BLaER1 treated with 17β-estradiol and CSF1 and Interleukin-3, amounts not matched to agents 10 nM and 100 nM (cell line): ENCODE data around the gene TRH.
A peak's percentile ranks its signal among the peaks of the same experiment; 100 is the strongest.

Experiments used
- H3K27ac ChIP-seq, 11 experiments: shearing (Covaris generic); formaldehyde crosslinking; 2 replicates each; pipeline ENCODE4 v1.8.1; 2022
- H3K27me3 ChIP-seq, 11 experiments: shearing (Covaris generic); formaldehyde crosslinking; 2 replicates each; pipeline ENCODE4 v1.8.1; 2022
- H3K36me3 ChIP-seq, 11 experiments: shearing (Covaris generic); formaldehyde crosslinking; 2 replicates each; pipeline ENCODE4 v1.8.1; 2022
- H3K4me1 ChIP-seq, 10 experiments: shearing (Covaris generic); formaldehyde crosslinking; 2 replicates each; pipeline ENCODE4 v1.8.1; 2022
- H3K4me2 ChIP-seq, 11 experiments: shearing (Covaris generic); formaldehyde crosslinking; 2 replicates each; pipeline ENCODE4 v1.8.1; 2022
- H3K4me3 ChIP-seq, 10 experiments: shearing (Covaris generic); formaldehyde crosslinking; 2 replicates each; pipeline ENCODE4 v1.8.1; 2022
- H3K9ac ChIP-seq, 11 experiments: shearing (Covaris generic); formaldehyde crosslinking; 2 replicates each; pipeline ENCODE4 v1.8.1; 2022
- H3K9me3 ChIP-seq, 11 experiments: shearing (Covaris generic); formaldehyde crosslinking; replicated peaks in 1 of 11; 2 replicates each; pipeline ENCODE4 v1.8.1; 2022
- H4K20me1 ChIP-seq, 11 experiments: shearing (Covaris generic); formaldehyde crosslinking; 2 replicates each; pipeline ENCODE4 v1.8.1; 2022
- Cebpa-rat ChIP-seq, 11 experiments: shearing (Covaris generic); IDR thresholded peaks; 2 replicates each; pipeline ENCODE4 v1.8.1; 2022

The TRH gene, protein sequence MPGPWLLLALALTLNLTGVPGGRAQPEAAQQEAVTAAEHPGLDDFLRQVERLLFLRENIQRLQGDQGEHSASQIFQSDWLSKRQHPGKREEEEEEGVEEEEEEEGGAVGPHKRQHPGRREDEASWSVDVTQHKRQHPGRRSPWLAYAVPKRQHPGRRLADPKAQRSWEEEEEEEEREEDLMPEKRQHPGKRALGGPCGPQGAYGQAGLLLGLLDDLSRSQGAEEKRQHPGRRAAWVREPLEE

GRCh38 chr3:129974564-129974832 lies at the start of gene TRH:
TSS of gene TRH (plus strand) at chr3:129974720. CDS start at chr3:129975817, 1,097 bp downstream.
- peaks cover 42 to 58% (median 53%) of the 10 kb centered on the region in 11 experiments for H3K27me3 ChIP-seq
- peak within 1 kb of the TSS; percentile 48 to 71 (median 60) for H3K4me3 ChIP-seq
- peak within 1 kb of the TSS in 10 of 11 experiments; percentile 14 to 67 (median 61); a peak in 19 of 22 replicates for H3K9ac ChIP-seq
- TF ChIP-seq Cebpa-rat (IDR thresholded peaks at IDR 0.05): no peak
- no peaks in the 10 kb centered on the region for H3K36me3 ChIP-seq
- peaks cover 0 to 14% (median 0%) of the 10 kb centered on the region in 11 experiments; a peak in 8 of 22 replicates for H4K20me1 ChIP-seq
- peak within 1 kb of the TSS; percentile 88 to 98 (median 94) for H3K4me2 ChIP-seq
- H3K9me3 ChIP-seq: no peaks in the 10 kb centered on the region
- H3K4me1 ChIP-seq: peaks cover 14 to 20% (median 17%) of the 10 kb centered on the region in 10 experiments; a peak in 19 of 20 replicates
- no peak within 1 kb of the TSS for H3K27ac ChIP-seq

- H3K27ac ChIP-seq: no peak overlapping the region
- H4K20me1 ChIP-seq: no peaks in the 10 kb centered on the region
- H3K9me3 ChIP-seq: peaks cover 53 to 94% (median 63%) of the 10 kb centered on the region in 11 experiments
- no peaks in the 10 kb centered on the region for H3K36me3 ChIP-seq
- TF ChIP-seq Cebpa-rat (IDR thresholded peaks at IDR 0.05): no peak
- H3K9ac ChIP-seq: no peak overlapping the region
- H3K4me3 ChIP-seq: no peak overlapping the region
- no peaks in the 10 kb centered on the region for H3K4me1 ChIP-seq
- no peak overlapping the region for H3K4me2 ChIP-seq
- H3K27me3 ChIP-seq: no peaks in the 10 kb centered on the region
These were observed 47.4 kb upstream of the TRH start for GRCh38 chr3:129927072-129927471.

- Histone ChIP-seq H3K36me3 (no peaks in the 10 kb centered on the region), H3K4me3 (no peak overlapping the region), H3K27me3 (no peaks in the 10 kb centered on the region), H4K20me1 (no peaks in the 10 kb centered on the region), H3K27ac (no peak overlapping the region), H3K4me2 (no peak overlapping the region), H3K4me1 (no peaks in the 10 kb centered on the region), H3K9me3 (peaks cover 39 to 71% (median 50%) of the 10 kb centered on the region in 11 experiments), H3K9ac (no peak overlapping the region)
- TF ChIP-seq Cebpa-rat (IDR thresholded peaks at IDR 0.05): no peak
These were observed 45.1 kb upstream of the TRH start for GRCh38 chr3:129929383-129929782.

DNA sequence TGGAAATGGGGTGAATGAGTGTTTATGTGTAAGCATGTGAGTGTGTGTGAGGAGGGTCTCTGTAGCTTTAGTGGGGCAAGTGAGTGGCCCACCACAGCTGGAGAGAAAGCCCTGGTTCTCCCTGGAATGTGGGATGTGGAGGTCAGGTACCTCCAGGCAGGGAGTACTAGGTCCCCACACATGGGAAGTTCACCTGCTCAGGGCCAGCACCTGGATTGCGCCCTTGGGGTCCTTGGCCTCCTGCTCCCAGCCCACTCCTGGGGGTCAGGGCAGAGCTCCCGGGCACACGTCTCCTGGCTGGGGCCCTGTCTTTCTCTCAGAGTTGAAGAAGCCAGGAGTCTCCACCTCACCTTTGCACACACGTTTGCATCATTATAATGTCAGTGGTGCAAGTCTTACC lies 41.0 kb upstream of the TRH start:
- no peak for TF ChIP-seq Cebpa-rat (IDR thresholded peaks at IDR 0.05)
- Histone ChIP-seq H3K9ac (no peak overlapping the region), H3K27ac (no peak overlapping the region), H3K4me2 (no peak overlapping the region), H3K27me3 (no peaks in the 10 kb centered on the region), H3K9me3 (peaks cover 31 to 35% (median 33%) of the 10 kb centered on the region in 11 experiments), H4K20me1 (no peaks in the 10 kb centered on the region), H3K36me3 (no peaks in the 10 kb centered on the region), H3K4me3 (no peak overlapping the region), H3K4me1 (peaks cover 5 to 16% (median 13%) of the 10 kb centered on the region in 10 experiments; a peak in 15 of 20 replicates)

- no peaks in the 10 kb centered on the region for H3K27me3 ChIP-seq
- 0 out of 22 replicates have a peak overlapping the region, but pooled peaks of 1 of the 11 experiments have one; percentile 13 for H3K9ac ChIP-seq
- H3K4me3 ChIP-seq: no peak overlapping the region
- no peak overlapping the region for H3K27ac ChIP-seq
- no peaks in the 10 kb centered on the region for H3K36me3 ChIP-seq
- no peaks in the 10 kb centered on the region for H4K20me1 ChIP-seq
- peaks cover 5 to 16% (median 13%) of the 10 kb centered on the region in 10 experiments; a peak in 15 of 20 replicates for H3K4me1 ChIP-seq
- peaks cover 21 to 25% (median 23%) of the 10 kb centered on the region in 11 experiments for H3K9me3 ChIP-seq
- TF ChIP-seq Cebpa-rat (IDR thresholded peaks at IDR 0.05): no peak
- peak overlapping the region in 4 of 11 experiments; percentile 7 to 65 (median 38); a peak in 5 of 22 replicates for H3K4me2 ChIP-seq
These were observed 40.0 kb upstream of the TRH start for GRCh38 chr3:129934234-129935123.

GRCh38 chr3:129936757-129937156 lies 37.8 kb upstream of the TRH start:
- peak overlapping the region; percentile 55 to 81 (median 73) for H3K4me2 ChIP-seq
- peaks cover 5 to 16% (median 13%) of the 10 kb centered on the region in 10 experiments; a peak in 15 of 20 replicates for H3K4me1 ChIP-seq
- H3K4me3 ChIP-seq: peak overlapping the region; percentile 18 to 58 (median 42); a peak in 17 of 20 replicates
- H3K27me3 ChIP-seq: no peaks in the 10 kb centered on the region
- no peaks in the 10 kb centered on the region for H4K20me1 ChIP-seq
- no peaks in the 10 kb centered on the region for H3K36me3 ChIP-seq
- H3K27ac ChIP-seq: peak overlapping the region in 10 of 11 experiments; percentile 15 to 68 (median 52); a peak in 15 of 22 replicates
- peak overlapping the region; percentile 31 to 61 (median 50); a peak in 18 of 22 replicates for H3K9ac ChIP-seq
- TF ChIP-seq Cebpa-rat (IDR thresholded peaks at IDR 0.05): no peak
- peaks cover 0 to 3% (median 1%) of the 10 kb centered on the region in 11 experiments; a peak in 5 of 22 replicates for H3K9me3 ChIP-seq

DNA sequence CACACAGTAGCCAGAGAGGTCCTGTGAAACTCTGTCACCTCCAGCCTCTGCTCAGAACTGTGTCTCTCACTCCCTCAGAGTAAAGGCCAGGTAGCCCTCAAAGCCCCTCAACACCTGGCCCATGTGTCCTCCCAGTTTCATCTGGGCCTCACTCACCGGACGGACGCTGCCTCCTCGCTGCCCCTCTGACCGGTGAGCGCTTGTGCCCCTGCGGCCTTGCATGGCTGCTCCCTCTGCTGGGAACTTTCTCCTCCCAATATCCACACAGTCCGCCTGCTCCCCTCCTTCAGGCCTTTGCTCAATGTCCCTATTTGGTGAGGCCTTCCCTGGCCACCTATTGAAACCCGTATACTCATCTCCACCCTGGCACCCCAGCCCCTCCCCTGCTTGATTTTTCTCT lies 36.8 kb upstream of the TRH start:
- H3K4me1 ChIP-seq: peaks cover 5 to 16% (median 13%) of the 10 kb centered on the region in 10 experiments; a peak in 15 of 20 replicates
- H3K9ac ChIP-seq: no peak overlapping the region
- no peaks in the 10 kb centered on the region for H3K9me3 ChIP-seq
- H3K27ac ChIP-seq: no peak overlapping the region
- H3K4me2 ChIP-seq: peak overlapping the region in 2 of 11 experiments; percentile 63 to 73; a peak in 1 of 22 replicates
- TF ChIP-seq Cebpa-rat (IDR thresholded peaks at IDR 0.05): no peak
- no peak overlapping the region for H3K4me3 ChIP-seq
- no peaks in the 10 kb centered on the region for H4K20me1 ChIP-seq
- H3K27me3 ChIP-seq: no peaks in the 10 kb centered on the region
- no peaks in the 10 kb centered on the region for H3K36me3 ChIP-seq

- Histone ChIP-seq H3K4me2 (no peak overlapping the region), H3K9me3 (no peaks in the 10 kb centered on the region), H4K20me1 (no peaks in the 10 kb centered on the region), H3K4me3 (no peak overlapping the region), H3K9ac (no peak overlapping the region), H3K36me3 (no peaks in the 10 kb centered on the region), H3K4me1 (peaks cover 5 to 16% (median 13%) of the 10 kb centered on the region in 10 experiments; a peak in 15 of 20 replicates), H3K27me3 (no peaks in the 10 kb centered on the region), H3K27ac (no peak overlapping the region)
- TF ChIP-seq Cebpa-rat (IDR thresholded peaks at IDR 0.05): no peak
These were observed 36.2 kb upstream of the TRH start for GRCh38 chr3:129938140-129938930.
